Sigmoid colon (tissue), 4 donors: ENCODE data around the gene ATP2B2.

ENCODE experiments used
- EP300 ChIP-seq, 4 donors: sonication (generic); formaldehyde crosslinking; IDR thresholded peaks; one replicate each; pipeline ENCODE4 v1.6.1; 2017; ENCODE audit warnings: antibody characterized with exemption in 4 of 4
- POLR2A ChIP-seq, 2 donors: fragments of 450-650 bp; IDR thresholded peaks; one replicate each; pipeline ENCODE4 v1.6.1; 2016; ENCODE audit warnings: antibody characterized with exemption in 2 of 2, mild to moderate bottlenecking in 2 of 2, moderate library complexity in 2 of 2
- POLR2AphosphoS5 ChIP-seq, 4 donors: sonication (generic); formaldehyde crosslinking; IDR thresholded peaks; one replicate each; pipeline ENCODE4 v1.6.1; 2017; ENCODE audit warnings: antibody characterized with exemption in 4 of 4
- TF ChIP-seq, protein P1 (sequence below), 4 experiments: fragments of 450-650 bp in 3 of 4; fragments of 200-600 bp in 1 of 4; IDR thresholded peaks; one replicate each; pipeline ENCODE4 v1.5.1; 2016 to 2019; ENCODE audit warnings: antibody characterized with exemption in 4 of 4, mild to moderate bottlenecking in 3 of 4, moderate library complexity in 2 of 4

DNA sequence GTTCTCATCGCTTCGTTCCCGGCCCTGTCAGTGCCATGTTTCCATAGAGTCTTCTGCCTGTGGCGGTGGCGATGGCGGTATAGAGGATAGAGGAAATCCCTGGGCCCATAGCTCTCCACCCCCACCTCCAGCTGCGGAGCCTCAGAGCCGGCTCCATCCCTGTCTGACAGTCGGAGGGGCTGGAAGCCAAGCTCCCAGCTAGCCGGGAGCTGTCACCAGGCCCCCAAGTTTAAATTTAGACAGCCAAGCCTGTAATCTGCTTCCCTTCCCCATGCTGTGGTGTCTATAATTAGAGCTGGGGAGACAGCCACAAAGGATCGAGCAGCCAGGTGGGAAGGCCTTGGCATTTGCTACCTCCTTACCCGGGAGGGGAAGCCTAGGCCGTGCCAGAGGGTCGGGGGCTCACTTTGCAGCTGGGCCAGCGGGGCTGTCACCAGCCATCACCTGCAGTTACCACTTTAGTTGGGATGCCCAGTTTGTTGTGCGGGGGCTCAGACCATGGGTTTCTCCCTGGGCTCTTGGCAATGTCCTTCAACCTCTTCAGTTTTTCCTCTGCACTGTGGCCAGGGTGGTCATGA is 128.1 kb downstream of the ATP2B2 start:
- no peak for TF ChIP-seq POLR2A (IDR thresholded peaks at IDR 0.05)
- peak in 1 of 4 donors; percentile 42 for TF ChIP-seq POLR2AphosphoS5 (IDR thresholded peaks at IDR 0.05)
- TF ChIP-seq, protein P1, sequence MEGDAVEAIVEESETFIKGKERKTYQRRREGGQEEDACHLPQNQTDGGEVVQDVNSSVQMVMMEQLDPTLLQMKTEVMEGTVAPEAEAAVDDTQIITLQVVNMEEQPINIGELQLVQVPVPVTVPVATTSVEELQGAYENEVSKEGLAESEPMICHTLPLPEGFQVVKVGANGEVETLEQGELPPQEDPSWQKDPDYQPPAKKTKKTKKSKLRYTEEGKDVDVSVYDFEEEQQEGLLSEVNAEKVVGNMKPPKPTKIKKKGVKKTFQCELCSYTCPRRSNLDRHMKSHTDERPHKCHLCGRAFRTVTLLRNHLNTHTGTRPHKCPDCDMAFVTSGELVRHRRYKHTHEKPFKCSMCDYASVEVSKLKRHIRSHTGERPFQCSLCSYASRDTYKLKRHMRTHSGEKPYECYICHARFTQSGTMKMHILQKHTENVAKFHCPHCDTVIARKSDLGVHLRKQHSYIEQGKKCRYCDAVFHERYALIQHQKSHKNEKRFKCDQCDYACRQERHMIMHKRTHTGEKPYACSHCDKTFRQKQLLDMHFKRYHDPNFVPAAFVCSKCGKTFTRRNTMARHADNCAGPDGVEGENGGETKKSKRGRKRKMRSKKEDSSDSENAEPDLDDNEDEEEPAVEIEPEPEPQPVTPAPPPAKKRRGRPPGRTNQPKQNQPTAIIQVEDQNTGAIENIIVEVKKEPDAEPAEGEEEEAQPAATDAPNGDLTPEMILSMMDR (IDR thresholded peaks at IDR 0.05), result no peak
- TF ChIP-seq EP300 (IDR thresholded peaks at IDR 0.05), result no peak
